Measurements from ENCODE around the gene MPRIP.

MPRIP gene

DNA sequence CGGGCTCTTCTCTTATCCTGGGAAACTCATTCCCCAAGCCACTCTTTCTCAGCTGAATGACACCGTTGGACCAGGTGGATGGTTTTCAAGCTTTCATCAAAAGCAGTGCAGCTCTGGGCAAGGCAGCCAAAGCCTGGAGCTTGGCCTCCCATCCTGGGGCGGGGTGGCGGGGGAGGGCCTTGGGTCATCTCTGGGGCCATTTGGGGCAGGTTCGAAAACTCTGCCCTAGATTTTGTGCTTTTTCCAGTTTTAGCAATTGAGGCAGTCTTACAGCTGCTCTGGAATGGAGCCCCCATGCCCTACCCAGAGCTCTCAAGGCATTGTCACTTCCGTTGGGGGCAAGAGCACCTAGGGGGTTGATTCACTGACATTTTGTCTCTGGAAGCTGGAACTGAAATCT, 9.1 kb downstream of the MPRIP start:
- DNase-seq (ENCODE audit: low read depth): no peak

- no peak for DNase-seq (ENCODE audit: low read depth)
These were observed 9.7 kb downstream of the MPRIP start for GRCh38 chr17:17051791-17052461.

DNA sequence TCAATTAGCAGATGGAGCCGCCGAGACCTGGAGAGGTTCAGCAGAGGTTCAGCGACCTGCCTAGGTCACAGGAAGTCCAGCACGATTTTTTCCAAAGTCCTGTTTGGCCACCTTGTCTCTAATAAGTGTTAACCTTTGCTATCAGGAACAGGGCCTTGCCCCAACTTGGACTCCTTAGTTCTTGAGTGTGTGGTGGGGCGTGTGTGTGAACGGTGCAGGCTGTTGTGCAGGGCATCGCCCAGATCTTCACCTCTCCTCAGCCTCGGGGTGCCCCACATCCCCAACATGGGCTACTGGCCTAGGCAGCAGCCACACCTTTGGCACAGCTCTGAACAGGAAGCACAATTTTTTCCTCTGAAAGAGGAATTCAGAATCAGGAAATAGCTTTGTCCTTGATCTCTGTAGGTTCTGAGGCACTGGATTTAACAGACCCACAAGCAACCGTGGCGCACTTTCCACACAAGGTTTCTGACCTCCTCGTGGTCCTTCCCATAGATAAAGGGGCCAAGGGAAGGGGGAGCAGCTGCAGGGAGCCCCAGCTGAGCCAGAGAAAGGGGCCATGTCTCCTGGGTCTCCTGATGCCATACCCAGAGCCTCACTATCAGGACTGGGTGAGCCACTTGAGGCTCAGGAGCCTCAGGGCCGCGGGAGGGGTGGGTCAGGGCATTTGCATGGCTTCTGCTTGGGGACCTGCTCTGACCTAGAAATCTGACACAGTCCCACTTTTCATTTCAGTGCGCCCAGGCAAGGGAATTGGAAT, 10.4 kb downstream of the MPRIP start:
- DNase-seq (ENCODE audit: low read depth): no peak

DNA sequence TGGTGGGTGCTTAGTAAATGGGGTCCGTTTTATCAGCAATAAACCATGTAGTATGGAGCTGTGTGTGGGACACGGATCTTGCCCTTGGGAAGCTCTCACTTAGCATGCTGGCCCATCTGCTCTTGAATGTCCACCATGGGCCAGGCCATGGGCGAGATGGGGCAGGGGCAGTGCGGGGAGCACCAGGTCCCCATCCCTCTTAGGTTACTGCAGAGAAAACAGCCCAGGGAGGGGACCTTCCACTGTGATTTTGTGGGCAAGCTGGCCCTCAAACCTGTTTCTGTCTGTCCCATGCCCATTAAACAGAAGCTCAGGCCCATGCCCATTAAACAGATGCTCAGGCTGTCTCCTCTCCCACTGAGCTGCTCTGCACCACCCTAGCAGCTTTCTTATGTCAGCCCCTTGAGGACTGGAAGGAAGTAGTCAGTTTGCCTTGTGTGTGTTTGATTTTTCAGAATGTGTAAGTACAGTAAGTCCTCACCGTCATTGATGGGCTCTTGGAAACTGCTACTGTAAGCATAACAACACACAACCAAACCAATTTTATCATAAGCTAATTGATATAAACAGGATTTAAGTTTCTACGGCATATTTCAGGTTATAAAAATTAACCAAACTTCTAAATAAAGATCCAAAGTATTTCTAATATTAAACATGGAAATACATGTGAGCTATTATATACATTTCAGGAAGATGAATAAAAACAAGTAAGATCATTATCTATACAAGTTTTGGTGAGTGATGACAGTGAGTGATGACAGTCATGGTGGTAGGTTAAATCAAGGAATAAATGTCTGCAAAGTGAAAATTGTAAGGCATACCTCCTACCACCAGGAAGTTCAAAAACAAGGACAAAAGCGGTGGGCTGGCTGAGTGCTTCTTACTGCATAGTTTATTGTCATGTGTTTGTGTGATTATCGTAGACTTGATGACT, 11.5 kb downstream of the MPRIP start:
- no peak for DNase-seq (ENCODE audit: low read depth)

DNA sequence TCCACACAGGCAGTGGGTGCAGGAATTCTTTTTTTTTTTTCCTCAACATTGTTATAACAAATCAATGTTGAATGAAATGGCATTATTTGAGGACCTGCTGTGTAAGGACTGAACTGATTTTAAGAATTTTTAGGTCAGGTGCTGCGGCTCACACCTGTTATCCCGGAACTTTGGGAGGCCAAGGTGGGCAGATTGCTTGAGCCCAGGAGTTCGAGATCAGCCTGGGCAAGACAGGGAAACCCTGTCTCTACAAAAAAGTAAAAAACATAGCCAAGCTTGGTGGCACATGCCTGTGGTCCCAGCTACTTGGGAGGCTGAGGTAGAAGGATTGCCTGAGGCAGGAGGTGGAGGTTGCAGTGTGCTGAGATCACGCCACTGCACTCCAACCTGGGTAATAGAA, 12.4 kb downstream of the MPRIP start:
- DNase-seq (ENCODE audit: low read depth): no peak

GRCh38 chr17:17055286-17056155, 13.3 kb downstream of the MPRIP start:
- DNase-seq (ENCODE audit: low read depth): no peak

GRCh38 chr17:17056156-17056539, 13.9 kb downstream of the MPRIP start:
- DNase-seq (ENCODE audit: low read depth): no peak

DNA sequence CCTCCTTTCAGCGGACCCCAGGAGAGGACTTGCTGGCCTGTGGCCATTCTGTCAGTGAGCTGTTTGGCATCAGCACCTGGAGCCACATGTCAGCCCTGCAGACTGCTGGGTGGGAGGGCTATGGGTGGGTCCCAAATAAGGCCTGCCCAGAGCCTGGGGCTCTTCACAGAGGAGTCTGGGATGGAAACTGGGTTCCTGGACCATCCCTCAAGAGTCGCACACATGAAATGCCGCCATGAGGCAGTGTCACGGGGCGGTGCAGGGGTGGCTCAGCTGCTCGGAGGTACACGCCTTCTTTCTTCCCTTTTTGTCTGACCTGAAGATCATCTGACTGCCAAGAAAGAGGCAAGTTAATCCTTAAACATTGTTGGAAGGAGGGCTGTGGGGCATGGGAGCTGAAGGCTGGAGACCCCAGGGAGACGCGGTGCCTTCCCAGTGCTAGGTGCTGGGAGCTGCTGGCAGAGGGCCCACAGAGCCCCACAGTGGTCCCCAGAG, 14.8 kb downstream of the MPRIP start:
- DNase-seq (ENCODE audit: low read depth): no peak

DNA sequence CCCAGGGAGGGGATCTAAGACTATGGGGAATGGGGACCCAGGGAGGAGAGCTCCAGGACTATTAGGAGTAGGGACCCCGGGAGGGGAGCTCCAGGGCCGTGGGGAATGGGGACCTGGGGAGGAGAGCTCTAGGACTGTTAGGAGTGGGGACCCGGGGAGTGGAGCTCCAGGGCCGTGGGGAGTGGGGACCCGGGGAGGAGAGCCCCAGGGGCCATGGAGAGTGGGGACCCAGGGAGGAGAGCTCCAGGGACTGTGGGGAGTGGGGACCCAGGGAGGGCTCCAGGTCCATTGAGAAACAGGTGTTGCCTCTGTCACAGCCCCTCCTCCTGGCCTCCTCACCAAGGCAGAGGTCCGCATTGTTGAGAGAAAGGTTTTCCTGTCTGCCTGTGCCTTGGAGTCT, 16.0 kb downstream of the MPRIP start:
- no peak for DNase-seq (ENCODE audit: low read depth)

GRCh38 chr17:17059301-17059890, 17.1 kb downstream of the MPRIP start:
- DNase-seq (ENCODE audit: low read depth): no peak

- DNase-seq (ENCODE audit: low read depth): no peak
These were observed 18.0 kb downstream of the MPRIP start for GRCh38 chr17:17060001-17060922.

DNA sequence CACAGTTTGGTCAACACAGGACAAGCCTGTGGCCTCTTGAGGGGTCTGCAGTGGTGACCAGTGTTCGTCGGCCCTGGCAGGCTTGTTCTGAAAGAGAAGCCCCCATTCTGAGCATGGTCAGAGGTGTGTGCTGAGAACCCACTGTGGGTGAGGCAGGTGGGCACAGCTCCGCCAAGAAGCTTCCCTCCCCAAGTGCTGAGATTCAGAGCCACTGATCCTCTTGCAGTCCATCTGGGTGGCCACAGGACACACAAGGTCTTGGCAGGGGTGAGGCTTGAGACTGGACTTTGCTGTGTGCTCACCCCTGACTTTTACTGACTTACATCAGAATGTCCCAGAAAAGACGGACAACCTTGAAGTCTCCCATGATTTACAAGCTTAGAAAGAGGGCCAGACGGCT, 18.7 kb downstream of the MPRIP start:
- DNase-seq (ENCODE audit: low read depth): no peak

DNA sequence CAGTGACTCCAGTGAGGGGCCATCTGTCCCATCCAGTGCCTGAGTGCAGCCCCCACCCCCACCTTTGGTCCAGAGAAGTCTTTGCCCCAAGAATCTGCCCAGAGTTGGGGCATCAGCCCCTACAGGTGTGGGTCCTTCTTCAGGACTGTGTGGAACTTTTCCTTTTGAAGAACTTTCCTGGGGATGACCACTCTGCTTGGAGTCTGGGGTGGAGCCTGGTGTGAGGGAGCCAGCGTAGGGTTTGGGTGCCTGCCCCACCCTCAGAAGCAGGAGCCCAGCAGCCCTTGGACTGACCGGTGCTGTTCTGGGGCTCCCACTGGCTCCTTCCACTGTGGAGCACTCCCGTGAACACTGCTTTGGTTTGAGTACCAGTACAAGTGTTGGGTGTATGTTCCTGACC, 19.3 kb downstream of the MPRIP start:
- DNase-seq (ENCODE audit: low read depth): no peak

DNA sequence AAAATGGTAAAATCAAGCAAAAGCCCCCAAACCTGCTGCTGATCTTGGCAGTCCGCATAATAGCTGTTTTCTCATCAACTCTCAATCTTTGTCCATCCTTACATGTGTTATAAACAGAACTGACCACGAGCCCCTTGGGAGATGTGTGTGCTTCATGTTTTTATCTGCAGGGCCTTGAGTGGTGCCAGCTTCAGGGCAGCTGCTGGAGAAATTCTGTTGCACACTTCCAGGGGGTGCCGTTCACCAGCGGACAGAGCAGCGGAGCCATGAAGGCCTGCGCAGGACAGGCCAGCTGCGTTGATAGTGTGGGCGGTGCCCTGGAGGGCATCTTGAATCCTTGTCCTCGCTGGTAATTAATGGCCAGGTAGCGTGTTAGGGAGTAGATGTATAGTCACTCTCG, 20.1 kb downstream of the MPRIP start:
- DNase-seq (ENCODE audit: low read depth): no peak

DNA sequence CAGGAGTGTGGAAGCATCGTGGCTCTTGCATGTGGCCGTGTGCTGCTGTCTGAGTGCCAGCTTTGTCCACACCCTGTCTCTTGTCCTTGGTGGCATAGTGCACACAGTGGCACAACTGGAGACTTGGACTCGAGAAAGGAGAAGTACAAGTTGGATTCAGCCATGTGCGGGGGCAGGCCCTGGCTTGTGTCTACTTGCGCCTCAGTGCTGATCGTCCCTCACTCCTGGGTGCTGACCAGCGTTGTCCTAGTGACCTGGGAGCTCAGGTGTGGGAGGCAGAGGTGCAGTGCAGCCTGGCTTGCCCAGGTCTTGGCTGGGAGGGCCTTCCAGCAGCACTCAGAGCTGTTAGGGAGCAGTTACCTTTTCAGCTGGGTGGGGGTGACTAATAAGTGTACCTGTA, 20.6 kb downstream of the MPRIP start:
- DNase-seq (ENCODE audit: low read depth): no peak

- DNase-seq (ENCODE audit: low read depth): no peak
These were observed 21.4 kb downstream of the MPRIP start for GRCh38 chr17:17063546-17064122.

DNA sequence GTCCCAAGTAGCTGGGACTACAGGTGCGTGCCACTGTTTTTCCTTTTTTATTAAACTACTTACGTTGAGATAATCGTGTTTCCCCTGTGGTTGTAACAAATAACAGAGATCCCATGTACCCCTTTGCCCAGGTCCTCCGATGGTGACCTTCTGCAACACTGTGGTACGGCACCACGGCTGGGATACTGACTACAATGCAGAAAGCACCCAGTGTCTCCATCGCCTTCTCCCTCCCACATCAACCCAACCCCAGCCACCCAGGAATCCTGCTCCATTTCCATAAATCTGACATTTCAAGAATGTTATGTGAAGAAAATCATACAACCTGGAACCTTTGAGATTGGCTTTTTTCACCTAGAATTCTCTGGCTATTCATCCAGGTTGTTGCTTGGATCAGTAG, 22.1 kb downstream of the MPRIP start:
- no peak for DNase-seq (ENCODE audit: low read depth)

GRCh38 chr17:17066021-17066420, 23.8 kb downstream of the MPRIP start:
- no peak for DNase-seq (ENCODE audit: low read depth)

- no peak for DNase-seq (ENCODE audit: low read depth)
These were observed 25.0 kb downstream of the MPRIP start for GRCh38 chr17:17067257-17067656.

GRCh38 chr17:17069849-17070248, 27.6 kb downstream of the MPRIP start:
- DNase-seq (ENCODE audit: low read depth): no peak
